Smooth muscle cell (in vitro differentiated cells): ENCODE measurements around the gene PCDHGB1. TPM values are rescaled to one million over a fixed set of nuclear protein-coding genes. Genes with fewer than 3 reads are reported as not detected.
"Not testable (repeated sequence)": the region's sequence is repeated elsewhere in the genome, so short reads cannot be mapped to it uniquely, and the experiment has no call there.

Source experiments
- DNase-seq: peaks from one replicate; lab custom pipeline; 2025; ENCODE audit not compliant: unreplicated experiment; lab: John Stamatoyannopoulos, UW
- H2AFZ ChIP-seq: fragments of 200-600 bp; sonication (generic); 2 replicates; pipeline ENCODE4 v1.6.0; 2016; ENCODE audit warnings: antibody characterized with exemption, low read depth, mild to moderate bottlenecking
- H3F3A ChIP-seq: fragments of 200-600 bp; sonication (generic); 2 replicates; pipeline ENCODE4 v1.6.0; 2017; ENCODE audit warnings: antibody characterized with exemption, low read depth
- H3K27ac ChIP-seq: fragments of 200-600 bp; sonication (generic); 2 replicates; pipeline ENCODE4 v1.5.1; 2016; ENCODE audit warnings: low read depth, mild to moderate bottlenecking
- H3K27me3 ChIP-seq: fragments of 200-600 bp; sonication (generic); 2 replicates; pipeline ENCODE4 v1.6.1; 2016; ENCODE audit warnings: low read depth, mild to moderate bottlenecking
- H3K36me3 ChIP-seq: fragments of 200-600 bp; sonication (generic); 2 replicates; pipeline ENCODE4 v1.5.1; 2016; ENCODE audit warnings: low read depth
- H3K4me1 ChIP-seq: fragments of 200-600 bp; sonication (generic); 2 replicates; pipeline ENCODE4 v1.5.1; 2016; ENCODE audit warnings: low read depth
- H3K4me2 ChIP-seq: fragments of 200-600 bp; sonication (generic); 2 replicates; pipeline ENCODE4 v1.6.0; 2016; ENCODE audit warnings: mild to moderate bottlenecking
- H3K4me3 ChIP-seq: fragments of 200-600 bp; sonication (generic); 2 replicates; pipeline ENCODE4 v1.5.1; 2016; ENCODE audit warnings: mild to moderate bottlenecking
- H3K79me2 ChIP-seq: fragments of 200-600 bp; sonication (generic); 2 replicates; pipeline ENCODE4 v1.6.0; 2016; ENCODE audit warnings: low read depth, mild to moderate bottlenecking
- H3K9ac ChIP-seq: fragments of 200-600 bp; sonication (generic); 2 replicates; pipeline ENCODE4 v1.6.0; 2016; ENCODE audit warnings: low read depth
- H3K9me3 ChIP-seq: fragments of 200-600 bp; sonication (generic); replicated peaks from 2 replicates; pipeline ENCODE4 v1.5.1; 2016; ENCODE audit warnings: low read depth
- H4K20me1 ChIP-seq: fragments of 200-600 bp; sonication (generic); 2 replicates; pipeline ENCODE4 v1.6.0; 2016; ENCODE audit warnings: low read depth
- WGBS: methylation state at CpG from one replicate; pipeline ENCODE4 v1.1.7; 2016; ENCODE audit warnings: low lambda C conversion rate; 5-methylcytosine and 5-hydroxymethylcytosine counted together
- polyA plus RNA-seq: library from polyadenylated mRNA; unstranded; fragments of >200 nt; fragmentation: Nextera tagmentation; extraction: Ambion mirVana; gene quantifications from 2 replicates; pipeline ENCODE4 v1.2.1, GENCODE V29; 2016
- total RNA-seq: library from RNA; depleted of rRNA; stranded (reverse); fragments of >200 nt; gene quantifications from 2 replicates; pipeline ENCODE4 v1.2.3, GENCODE V29; 2014
- TF ChIP-seq, protein P1 (sequence below): fragments of 200-600 bp; sonication (generic); IDR thresholded peaks from 2 replicates; pipeline ENCODE4 v1.5.1; 2017; ENCODE audit warnings: borderline replicate concordance, mild to moderate bottlenecking, antibody characterized with exemption; ENCODE audit not compliant: insufficient read depth, poor library complexity, severe bottlenecking

The PCDHGB1 gene
- total and polyA plus RNA-seq, 2 experiments from 2014 or later, result 0.27 to 0.40 TPM

DNA sequence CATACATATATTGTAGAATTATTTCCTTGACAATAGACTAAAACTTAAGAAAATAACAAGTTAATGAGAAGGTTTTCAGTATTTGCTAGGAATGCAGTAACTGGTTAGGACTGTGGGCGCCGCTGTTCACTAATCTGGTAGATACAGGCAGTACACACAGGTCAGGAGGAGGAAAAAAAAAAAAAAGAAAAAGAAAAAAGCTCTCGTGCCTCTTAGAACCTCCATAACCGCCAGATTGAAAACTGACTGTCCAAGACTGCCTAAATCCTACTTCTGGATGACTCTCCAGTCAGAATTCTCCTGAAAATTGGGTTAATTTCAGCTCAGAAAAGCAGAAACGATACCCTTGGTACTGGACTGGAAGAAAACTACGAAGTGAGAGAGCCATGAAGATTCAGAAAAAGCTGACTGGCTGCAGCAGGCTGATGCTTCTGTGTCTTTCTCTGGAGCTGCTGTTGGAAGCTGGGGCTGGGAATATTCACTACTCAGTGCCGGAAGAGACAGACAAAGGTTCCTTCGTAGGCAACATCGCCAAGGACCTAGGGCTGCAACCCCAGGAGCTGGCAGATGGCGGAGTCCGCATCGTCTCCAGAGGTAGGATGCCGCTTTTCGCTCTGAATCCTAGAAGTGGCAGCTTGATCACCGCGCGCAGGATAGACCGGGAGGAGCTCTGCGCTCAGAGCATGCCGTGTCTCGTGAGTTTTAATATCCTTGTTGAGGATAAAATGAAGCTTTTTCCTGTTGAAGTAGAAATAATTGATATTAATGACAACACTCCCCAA, 19.4 kb upstream of the PCDHGB1 start, which contains the start of gene PCDHGA1:
Gene PCDHGA1, plus strand, starts transcription at position 216 of the 782 bp plus-strand sequence.
- no peak within 1 kb of the TSS for H3K4me3 ChIP-seq
- WGBS, result 89% methylated on average over 21 of the region's 21 CpGs
- H2AFZ ChIP-seq, result no peak within 1 kb of the TSS
- H3K27me3 ChIP-seq, result no peaks in the 10 kb centered on the region
- no peaks in the 10 kb centered on the region for H3F3A ChIP-seq
- no peak for DNase-seq
- H3K4me1 ChIP-seq, result no peaks in the 10 kb centered on the region
- no peak within 1 kb of the TSS for H3K27ac ChIP-seq
- H3K36me3 ChIP-seq, result no peaks in the 10 kb centered on the region
- H3K9ac ChIP-seq, result no peak within 1 kb of the TSS
- no peak within 1 kb of the TSS for H3K4me2 ChIP-seq
- no peaks in the 10 kb centered on the region for H3K79me2 ChIP-seq
- TF ChIP-seq, protein P1, sequence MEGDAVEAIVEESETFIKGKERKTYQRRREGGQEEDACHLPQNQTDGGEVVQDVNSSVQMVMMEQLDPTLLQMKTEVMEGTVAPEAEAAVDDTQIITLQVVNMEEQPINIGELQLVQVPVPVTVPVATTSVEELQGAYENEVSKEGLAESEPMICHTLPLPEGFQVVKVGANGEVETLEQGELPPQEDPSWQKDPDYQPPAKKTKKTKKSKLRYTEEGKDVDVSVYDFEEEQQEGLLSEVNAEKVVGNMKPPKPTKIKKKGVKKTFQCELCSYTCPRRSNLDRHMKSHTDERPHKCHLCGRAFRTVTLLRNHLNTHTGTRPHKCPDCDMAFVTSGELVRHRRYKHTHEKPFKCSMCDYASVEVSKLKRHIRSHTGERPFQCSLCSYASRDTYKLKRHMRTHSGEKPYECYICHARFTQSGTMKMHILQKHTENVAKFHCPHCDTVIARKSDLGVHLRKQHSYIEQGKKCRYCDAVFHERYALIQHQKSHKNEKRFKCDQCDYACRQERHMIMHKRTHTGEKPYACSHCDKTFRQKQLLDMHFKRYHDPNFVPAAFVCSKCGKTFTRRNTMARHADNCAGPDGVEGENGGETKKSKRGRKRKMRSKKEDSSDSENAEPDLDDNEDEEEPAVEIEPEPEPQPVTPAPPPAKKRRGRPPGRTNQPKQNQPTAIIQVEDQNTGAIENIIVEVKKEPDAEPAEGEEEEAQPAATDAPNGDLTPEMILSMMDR, result no peak
- peaks cover 11% of the 10 kb centered on the region for H3K9me3 ChIP-seq
- H4K20me1 ChIP-seq, result no peaks in the 10 kb centered on the region

DNA sequence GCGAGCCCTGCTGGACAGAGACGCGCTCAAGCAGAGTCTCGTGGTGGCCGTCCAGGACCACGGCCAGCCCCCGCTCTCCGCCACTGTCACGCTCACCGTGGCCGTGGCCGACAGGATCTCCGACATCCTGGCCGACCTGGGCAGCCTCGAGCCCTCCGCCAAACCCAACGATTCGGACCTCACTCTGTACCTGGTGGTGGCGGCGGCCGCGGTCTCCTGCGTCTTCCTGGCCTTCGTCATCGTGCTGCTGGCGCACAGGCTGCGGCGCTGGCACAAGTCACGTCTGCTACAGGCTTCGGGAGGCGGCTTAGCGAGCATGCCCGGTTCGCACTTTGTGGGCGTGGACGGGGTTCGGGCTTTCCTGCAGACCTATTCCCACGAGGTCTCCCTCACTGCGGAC, 17.3 kb upstream of the PCDHGB1 start:
- H3K36me3 ChIP-seq, DNase-seq, H3K4me2 ChIP-seq, H2AFZ ChIP-seq, H3K79me2 ChIP-seq, H3F3A ChIP-seq, H3K4me1 ChIP-seq, H3K9me3 ChIP-seq, H3K27ac ChIP-seq, H3K4me3 ChIP-seq, H4K20me1 ChIP-seq, H3K27me3 ChIP-seq, H3K9ac ChIP-seq: not testable (repeated sequence)
- WGBS, result 95% methylated on average over 25 of the region's 39 CpGs

DNA sequence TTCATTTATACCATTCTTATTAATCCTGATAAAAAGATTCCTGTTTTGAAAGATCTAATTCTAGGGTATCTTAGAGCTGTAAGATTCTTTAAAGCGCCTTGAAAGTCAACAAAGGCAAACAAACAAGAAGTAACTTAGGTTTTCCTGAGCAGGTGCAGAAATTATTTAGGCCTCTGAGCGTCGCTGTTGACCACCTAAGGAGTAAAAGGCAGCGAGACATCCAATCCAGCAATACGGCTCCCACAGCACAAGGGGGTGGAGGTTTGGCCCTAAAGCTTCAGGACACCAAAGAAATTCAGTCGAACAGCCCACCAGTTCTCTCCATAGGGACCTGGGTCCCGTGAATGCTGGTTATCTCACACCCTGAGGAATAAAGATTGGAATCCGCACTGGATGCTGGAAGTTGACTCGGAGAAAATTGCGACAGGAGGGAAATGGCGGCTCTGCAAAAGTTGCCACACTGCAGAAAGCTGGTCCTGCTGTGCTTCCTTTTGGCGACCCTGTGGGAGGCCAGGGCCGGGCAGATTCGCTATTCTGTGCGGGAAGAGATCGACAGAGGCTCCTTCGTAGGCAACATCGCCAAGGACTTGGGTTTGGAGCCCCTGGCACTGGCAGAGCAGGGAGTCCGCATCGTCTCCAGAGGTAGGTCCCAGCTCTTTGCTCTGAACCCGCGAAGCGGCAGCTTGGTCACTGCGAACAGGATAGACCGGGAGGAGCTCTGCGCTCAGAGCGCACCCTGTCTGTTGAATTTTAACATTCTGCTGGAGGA, 11.2 kb upstream of the PCDHGB1 start, which contains the start of gene PCDHGA2:
Gene PCDHGA2, plus strand, starts transcription at position 223 of the 769 bp plus-strand sequence.
- H3K4me3 ChIP-seq, result no peak within 1 kb of the TSS
- H3K4me1 ChIP-seq, result no peaks in the 10 kb centered on the region
- H3F3A ChIP-seq, result no peaks in the 10 kb centered on the region
- peaks cover 9% of the 10 kb centered on the region for H3K9me3 ChIP-seq
- no peak within 1 kb of the TSS for H2AFZ ChIP-seq
- TF ChIP-seq, protein P1, result no peak
- no peaks in the 10 kb centered on the region for H3K27me3 ChIP-seq
- no peak within 1 kb of the TSS for H3K27ac ChIP-seq
- H3K9ac ChIP-seq, result no peak within 1 kb of the TSS
- H4K20me1 ChIP-seq, result no peaks in the 10 kb centered on the region
- 80% methylated on average over 27 of the region's 27 CpGs for WGBS
- H3K36me3 ChIP-seq, result no peaks in the 10 kb centered on the region
- no peak within 1 kb of the TSS for H3K4me2 ChIP-seq
- DNase-seq, result no peak
- no peaks in the 10 kb centered on the region for H3K79me2 ChIP-seq

DNA sequence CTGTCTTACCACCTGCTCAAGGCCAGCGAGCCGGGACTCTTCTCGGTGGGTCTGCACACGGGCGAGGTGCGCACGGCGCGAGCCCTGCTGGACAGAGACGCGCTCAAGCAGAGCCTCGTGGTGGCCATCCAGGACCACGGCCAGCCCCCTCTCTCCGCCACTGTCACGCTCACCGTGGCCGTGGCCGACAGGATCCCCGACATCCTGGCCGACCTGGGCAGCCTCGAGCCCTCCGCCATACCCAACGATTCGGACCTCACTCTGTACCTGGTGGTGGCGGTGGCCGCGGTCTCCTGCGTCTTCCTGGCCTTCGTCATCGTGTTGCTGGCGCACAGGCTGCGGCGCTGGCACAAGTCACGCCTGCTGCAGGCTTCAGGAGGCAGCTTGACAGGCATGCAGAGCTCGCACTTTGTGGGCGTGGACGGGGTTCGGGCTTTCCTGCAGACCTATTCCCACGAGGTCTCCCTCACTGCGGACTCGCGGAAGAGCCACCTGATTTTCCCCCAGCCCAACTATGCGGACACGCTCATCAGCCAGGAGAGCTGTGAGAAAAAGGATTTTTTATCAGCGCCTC, 9.0 kb upstream of the PCDHGB1 start:
- not testable (repeated sequence) for H3K4me1 ChIP-seq, DNase-seq, H3K27ac ChIP-seq, H3K9ac ChIP-seq, H3K4me2 ChIP-seq, H3K4me3 ChIP-seq, H4K20me1 ChIP-seq, H2AFZ ChIP-seq, H3K36me3 ChIP-seq, H3K79me2 ChIP-seq, H3F3A ChIP-seq, H3K27me3 ChIP-seq
- peaks cover 16% of the 10 kb centered on the region for H3K9me3 ChIP-seq
- WGBS, result 94% methylated on average over 45 of the region's 45 CpGs
